Body of pancreas (tissue), 4 donors: Measurements from ENCODE around the gene ARHGAP26.

Experiments used
- POLR2A ChIP-seq, 3 donors: fragments of 450-650 bp; IDR thresholded peaks; one replicate each; pipeline ENCODE4 v1.6.1; 2016; ENCODE audit warnings: antibody characterized with exemption in 3 of 3, mild to moderate bottlenecking in 2 of 3
- TF ChIP-seq, protein P1 (sequence below), 7 experiments: fragments of 450-650 bp in 4 of 7; fragments of 200-600 bp in 3 of 7; sonication (generic) in 3 of 7; IDR thresholded peaks; one replicate each; pipeline ENCODE4 v1.5.1; 2016 to 2019; ENCODE audit warnings: antibody characterized with exemption in 7 of 7

- TF ChIP-seq, protein P1, sequence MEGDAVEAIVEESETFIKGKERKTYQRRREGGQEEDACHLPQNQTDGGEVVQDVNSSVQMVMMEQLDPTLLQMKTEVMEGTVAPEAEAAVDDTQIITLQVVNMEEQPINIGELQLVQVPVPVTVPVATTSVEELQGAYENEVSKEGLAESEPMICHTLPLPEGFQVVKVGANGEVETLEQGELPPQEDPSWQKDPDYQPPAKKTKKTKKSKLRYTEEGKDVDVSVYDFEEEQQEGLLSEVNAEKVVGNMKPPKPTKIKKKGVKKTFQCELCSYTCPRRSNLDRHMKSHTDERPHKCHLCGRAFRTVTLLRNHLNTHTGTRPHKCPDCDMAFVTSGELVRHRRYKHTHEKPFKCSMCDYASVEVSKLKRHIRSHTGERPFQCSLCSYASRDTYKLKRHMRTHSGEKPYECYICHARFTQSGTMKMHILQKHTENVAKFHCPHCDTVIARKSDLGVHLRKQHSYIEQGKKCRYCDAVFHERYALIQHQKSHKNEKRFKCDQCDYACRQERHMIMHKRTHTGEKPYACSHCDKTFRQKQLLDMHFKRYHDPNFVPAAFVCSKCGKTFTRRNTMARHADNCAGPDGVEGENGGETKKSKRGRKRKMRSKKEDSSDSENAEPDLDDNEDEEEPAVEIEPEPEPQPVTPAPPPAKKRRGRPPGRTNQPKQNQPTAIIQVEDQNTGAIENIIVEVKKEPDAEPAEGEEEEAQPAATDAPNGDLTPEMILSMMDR (IDR thresholded peaks at IDR 0.05), result no peak
- no peak for TF ChIP-seq POLR2A (IDR thresholded peaks at IDR 0.05)
These were observed 436.2 kb downstream of the ARHGAP26 start for GRCh38 chr5:143206196-143207053.
